Tongue (tissue), 2 donors: ENCODE results near the gene TXNIP. TPM values are rescaled to one million over a fixed set of nuclear protein-coding genes. Genes with fewer than 3 reads are reported as not detected.

ENCODE experiments used
- DNase-seq: peaks from one replicate; pipeline ENCODE4 v3.0.0-alpha.2; 2015
- total RNA-seq: library from RNA; depleted of rRNA; stranded (reverse); fragments of >200 nt; gene quantifications from one replicate; pipeline ENCODE4 v1.2.3, GENCODE V29; 2014

Gene TXNIP
- total RNA-seq, 1 donor from 2014 or later: 834 TPM

DNA sequence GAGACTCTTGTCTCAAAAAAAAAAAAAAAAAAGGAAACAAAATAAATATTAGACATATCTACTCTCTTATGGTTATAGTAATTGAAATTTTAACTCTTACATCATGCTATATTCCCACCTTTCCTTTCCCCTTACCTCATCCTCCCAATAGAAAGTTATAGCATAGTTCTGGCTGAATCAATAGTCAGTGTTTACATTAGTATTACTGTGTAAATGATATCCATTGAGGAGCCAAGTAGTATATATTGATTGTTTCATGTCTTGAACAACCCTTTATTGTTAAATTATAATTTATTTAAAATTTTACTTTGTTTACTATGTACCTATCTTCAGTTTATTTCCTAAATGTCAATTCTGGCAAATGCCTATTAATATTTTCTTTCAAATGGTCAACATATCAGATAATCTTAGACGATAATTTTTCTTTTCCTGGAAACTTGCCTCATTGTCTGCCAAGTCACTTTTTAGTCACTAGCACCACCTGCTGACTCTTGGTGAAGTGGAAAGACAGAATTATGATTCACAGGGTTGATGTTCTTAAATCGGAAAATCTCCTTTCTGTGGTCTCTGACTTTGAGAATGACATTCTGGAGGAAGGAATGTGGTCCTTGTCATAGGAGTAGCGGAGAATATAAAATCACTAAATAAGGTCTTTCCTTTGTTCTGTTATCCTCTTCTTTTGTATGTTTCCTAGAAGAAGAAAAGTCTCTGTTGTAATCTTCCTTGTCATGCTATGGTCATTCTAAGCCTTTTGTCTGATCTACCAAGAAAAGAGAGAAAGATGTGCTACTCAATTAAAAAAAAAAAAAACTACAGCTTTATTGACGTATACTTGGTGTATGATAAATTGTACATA lies 16.6 kb upstream of the TXNIP start:
- DNase-seq: peak; percentile 90

GRCh38 chr1:146010126-146010738 lies 13.9 kb upstream of the TXNIP start:
- no peak for DNase-seq

DNA sequence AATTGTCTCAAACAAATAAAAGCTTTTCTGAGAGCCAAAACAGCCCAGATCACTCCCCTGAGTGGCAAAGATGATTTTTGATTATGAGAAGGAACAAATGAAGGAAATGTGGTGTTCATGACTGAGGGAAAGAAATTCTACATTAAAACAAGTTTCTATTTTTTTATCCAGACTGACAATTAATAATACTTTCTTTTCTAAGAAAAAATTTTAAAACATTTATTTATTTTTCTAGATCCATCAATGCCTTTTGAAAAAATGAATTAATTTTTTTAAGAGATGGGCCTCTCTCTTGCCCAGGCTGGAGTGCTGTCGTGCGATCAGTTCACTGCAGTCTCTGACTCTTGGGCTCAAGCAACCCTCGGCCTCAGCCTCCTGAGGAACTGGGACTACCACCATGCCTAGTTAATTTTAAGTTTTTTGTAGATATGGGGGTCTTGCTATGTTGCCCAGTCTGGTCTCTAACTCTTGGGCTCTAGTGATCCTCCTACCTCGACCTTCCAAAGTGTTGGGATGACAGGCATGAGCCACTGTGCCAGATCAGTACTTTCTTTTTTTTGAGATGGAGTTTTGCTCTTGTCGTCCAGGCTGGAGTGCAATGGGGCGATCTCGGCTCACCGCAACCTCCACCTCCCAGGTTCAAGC lies 11.2 kb upstream of the TXNIP start:
- DNase-seq: no peak

DNA sequence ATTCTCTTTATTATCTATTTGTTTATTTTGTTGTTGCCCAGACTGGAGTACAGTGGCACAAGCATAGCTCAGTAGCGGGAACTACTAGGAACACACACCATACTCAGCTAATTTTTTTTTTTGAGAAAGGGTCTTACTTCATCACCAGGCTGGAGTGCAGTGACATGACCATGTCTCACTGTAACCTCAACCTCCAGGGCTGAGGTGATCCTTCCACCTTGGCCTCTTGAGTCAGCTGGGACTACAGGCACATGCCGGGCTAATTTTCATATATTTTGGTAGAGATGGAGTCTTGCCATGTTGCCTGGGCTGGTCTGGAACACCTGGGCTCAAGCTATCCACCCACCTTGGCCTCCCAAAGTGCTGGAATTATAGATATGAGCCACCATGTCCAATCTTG lies 5.3 kb upstream of the TXNIP start:
- DNase-seq: no peak

GRCh38 chr1:145999321-146000024 lies 3.1 kb upstream of the TXNIP start:
- peak; percentile 78 for DNase-seq

DNA sequence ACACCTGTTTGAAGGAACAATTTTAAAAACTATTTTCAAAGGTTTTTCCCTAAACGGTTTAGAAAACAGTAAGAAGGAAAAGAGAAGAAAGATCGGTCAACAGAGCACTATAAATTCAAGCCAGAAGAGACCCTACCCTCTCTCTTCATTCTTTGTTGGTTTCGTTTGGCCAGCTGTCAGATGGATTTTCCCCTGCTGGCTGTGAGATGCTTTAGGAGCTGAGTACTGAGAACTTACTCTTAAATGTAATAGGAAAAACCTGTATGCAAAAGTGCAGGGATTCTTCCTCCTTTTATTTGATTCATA lies 1.3 kb upstream of the TXNIP start:
- DNase-seq: peak; percentile 72

GRCh38 chr1:145997016-145997717 lies 788 bp upstream of the TXNIP start:
- DNase-seq: peak; percentile 61

DNA sequence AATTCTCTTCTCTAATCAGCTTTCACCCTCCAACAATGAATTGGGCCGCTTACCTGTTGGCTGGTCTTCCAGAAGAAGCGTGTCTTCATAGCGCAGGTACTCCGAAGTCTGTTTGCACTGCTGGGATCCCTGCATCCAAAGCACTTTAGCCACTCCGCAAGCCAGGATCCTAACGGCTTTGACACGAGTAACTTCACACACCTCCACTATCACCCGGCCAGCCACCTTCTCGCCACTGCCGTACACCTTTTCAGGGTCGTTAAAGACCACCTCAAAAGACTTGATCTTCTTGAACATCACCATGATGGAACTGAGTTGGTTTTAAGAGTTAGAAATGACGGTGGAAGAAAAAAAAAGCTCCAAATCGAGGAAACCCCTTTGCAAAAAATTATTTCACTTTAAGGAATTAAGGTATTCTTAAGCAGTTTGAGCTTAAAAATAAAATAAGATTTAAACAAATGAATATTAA lies 381 bp downstream of the TXNIP start:
- no peak for DNase-seq

- DNase-seq: peak; percentile 24
Measured at GRCh38 chr1:145995148-145995881, 1.1 kb downstream of the TXNIP start.

DNA sequence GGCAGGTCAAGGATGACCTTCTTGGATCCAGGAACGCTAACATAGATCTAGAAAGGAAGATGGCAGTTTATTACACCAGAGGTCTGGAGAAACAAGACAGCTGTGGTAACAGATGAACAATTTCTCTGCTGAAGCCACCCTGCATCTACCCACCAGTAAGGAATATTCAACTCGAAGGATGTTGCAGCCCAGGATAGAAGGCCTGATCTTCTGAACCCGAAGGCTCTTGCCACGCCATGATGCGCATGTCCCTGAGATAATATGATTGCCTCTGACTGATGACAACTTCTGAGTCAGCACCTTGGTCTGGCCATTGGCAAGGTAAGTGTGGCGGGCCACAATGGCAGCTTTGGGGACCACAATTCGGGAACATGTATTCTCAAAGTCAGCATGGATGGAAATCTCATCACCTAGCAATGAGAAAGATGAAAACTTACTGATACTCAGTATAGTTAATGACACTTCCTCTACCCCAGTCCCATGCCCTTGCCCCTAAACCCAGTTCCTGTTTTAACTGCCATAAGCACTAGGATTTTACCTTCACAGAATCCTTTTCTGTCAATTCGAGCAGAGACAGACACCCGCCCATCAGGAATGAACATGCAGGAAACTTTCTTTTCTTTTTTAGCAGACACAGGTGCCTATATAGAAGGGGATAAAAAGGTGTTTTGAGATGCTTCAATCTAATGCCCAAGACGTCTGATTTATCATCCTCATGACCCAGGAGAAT lies 1.8 kb downstream of the TXNIP start:
- no peak for DNase-seq

DNA sequence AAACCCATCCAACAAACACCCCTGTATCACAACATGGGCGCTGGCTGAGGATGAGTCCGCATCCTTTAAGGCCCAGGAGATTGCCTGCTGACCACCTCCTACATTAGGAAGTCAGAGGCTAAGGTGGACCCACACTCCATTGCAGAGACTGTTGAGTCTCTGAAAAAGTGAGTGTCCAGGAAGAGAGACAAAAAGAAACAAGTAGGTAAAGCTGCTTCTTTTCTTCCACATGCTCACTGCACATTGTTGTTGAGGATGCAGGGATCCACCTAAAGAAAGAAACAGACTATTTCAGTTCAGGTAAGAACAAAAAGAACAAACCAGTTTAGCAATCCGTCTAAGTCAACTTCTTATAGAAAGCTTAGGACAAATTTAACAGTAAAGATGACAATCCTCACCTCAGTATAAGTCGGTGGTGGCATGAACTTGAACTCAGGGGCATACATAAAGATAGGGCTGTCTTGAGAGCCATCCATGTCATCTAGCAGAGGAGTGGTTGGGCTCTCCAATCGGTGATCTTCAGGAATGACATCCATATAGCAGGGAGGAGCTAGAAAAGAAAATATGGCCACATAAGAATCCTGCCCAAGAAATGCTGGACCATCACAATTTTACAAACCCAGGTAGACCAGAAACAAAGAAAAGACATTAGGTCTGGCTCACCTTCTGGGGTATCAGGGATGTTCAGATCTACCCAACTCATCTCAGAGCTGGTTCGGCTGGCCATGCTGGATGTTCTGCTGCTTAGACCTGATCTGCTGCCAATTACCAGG lies 2.6 kb downstream of the TXNIP start:
- no peak for DNase-seq

- no peak for DNase-seq
Measured at GRCh38 chr1:145992958-145993617, 3.3 kb downstream of the TXNIP start.

DNA sequence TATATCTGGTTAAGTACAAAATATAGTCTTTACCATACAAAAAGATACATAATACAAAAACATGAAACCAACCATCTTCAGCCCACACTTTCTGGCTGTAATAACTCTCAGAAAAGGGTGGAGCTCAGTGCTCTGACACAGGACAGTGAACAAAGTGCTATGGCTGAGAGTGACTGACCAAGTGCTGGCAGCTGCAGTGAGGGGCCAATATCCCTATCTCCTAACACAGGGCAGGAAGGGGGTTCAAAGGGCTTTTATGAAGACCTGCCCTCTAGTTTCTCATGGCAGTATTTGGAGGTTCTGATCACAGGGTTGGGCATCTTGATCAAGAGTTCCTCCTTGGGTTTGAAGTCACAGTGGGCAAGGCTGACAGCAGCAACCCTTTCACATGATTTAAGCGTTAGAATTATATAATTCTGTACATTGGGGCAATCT lies 3.9 kb downstream of the TXNIP start:
- no peak for DNase-seq

GRCh38 chr1:145991735-145992412 lies 4.5 kb downstream of the TXNIP start:
- peak; percentile 20 for DNase-seq

- DNase-seq: no peak
Measured at GRCh38 chr1:145990249-145990855, 6.0 kb downstream of the TXNIP start.

DNA sequence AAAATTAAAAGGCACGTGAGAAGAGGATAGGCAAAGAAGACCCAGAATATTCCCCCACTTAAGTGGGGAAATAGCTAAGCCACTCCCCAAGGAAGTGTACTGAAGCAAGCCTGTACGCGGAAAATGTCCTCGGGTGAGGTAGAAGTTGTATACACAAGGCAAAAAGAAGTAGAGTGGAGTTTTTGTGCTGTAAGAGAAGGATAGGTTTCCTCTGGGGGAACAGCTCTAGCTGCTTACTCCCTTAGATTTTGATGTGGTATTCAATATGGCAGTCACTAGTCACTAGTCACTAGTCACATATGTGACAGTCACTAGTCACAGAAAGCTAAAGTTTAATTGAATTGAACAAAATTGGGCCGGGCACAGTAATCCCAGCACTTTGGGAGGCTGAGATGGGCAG lies 7.6 kb downstream of the TXNIP start:
- DNase-seq: no peak

GRCh38 chr1:145987926-145988325 lies 8.5 kb downstream of the TXNIP start:
- DNase-seq: no peak

DNA sequence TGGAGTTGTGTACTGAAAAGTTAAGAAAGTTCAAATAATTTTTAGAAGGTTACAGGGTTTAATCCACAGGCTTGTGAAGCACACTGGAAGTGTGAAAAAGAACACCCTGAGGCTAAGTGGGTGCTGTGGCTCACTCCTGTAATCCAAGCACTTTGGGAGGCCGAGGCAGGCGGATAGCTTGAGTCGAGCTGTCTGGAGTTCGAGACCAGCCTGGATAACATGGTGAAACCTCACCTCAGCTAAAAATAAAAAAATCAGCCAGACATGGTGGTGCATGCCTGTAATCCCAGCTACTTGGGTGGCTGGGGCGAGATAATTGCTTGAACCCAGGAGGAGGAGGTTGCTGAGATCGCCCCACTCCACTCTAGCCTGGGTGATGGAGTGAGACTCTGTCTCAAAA lies 9.8 kb downstream of the TXNIP start:
- DNase-seq: no peak
